NCI-H1092 treated with DMSO at 0.1 percent for 48 hours (cell line): ENCODE measurements around the gene EXOC6.
A peak's percentile ranks its signal among the peaks of the same experiment; 100 is the strongest.
"Not testable (repeated sequence)": the region's sequence is repeated elsewhere in the genome, so short reads cannot be mapped to it uniquely, and the experiment has no call there.

Experiments
- DNase-seq: peaks from one replicate; lab custom pipeline; 2025; lab: John Stamatoyannopoulos, UW

Gene EXOC6

GRCh38 chr10:92880917-92881316 lies 32.6 kb downstream of the EXOC6 start:
- DNase-seq = no peak

- DNase-seq = no peak
Observed at GRCh38 chr10:92886334-92886961, 38.1 kb downstream of the EXOC6 start.

- no peak for DNase-seq
Observed at GRCh38 chr10:92890471-92890870, 42.2 kb downstream of the EXOC6 start.

- DNase-seq = no peak
Observed at GRCh38 chr10:92891885-92892690, 43.8 kb downstream of the EXOC6 start.

GRCh38 chr10:92892691-92893054 lies 44.4 kb downstream of the EXOC6 start:
- DNase-seq = no peak

- DNase-seq = no peak
Observed at GRCh38 chr10:92894081-92894655, 45.8 kb downstream of the EXOC6 start.

- no peak for DNase-seq
Observed at GRCh38 chr10:92897916-92898315, 49.6 kb downstream of the EXOC6 start.

- no peak for DNase-seq
Observed at GRCh38 chr10:92901819-92902251, 53.5 kb downstream of the EXOC6 start.

- no peak for DNase-seq
Observed at GRCh38 chr10:92903633-92904032, 55.3 kb downstream of the EXOC6 start.

GRCh38 chr10:92907280-92907679 lies 59.0 kb downstream of the EXOC6 start:
- DNase-seq = no peak

- not testable (repeated sequence) for DNase-seq
Observed at GRCh38 chr10:92912631-92913030, 64.3 kb downstream of the EXOC6 start.

- DNase-seq = no peak
Observed at GRCh38 chr10:92913973-92914372, 65.7 kb downstream of the EXOC6 start.

GRCh38 chr10:92914478-92915325 lies 66.4 kb downstream of the EXOC6 start:
- peak; percentile 14 for DNase-seq

GRCh38 chr10:92915892-92916291 lies 67.6 kb downstream of the EXOC6 start:
- DNase-seq = no peak

GRCh38 chr10:92916433-92916832 lies 68.1 kb downstream of the EXOC6 start:
- no peak for DNase-seq

GRCh38 chr10:92918603-92919002 lies 70.3 kb downstream of the EXOC6 start:
- no peak for DNase-seq

- no peak for DNase-seq
Observed at GRCh38 chr10:92920866-92921265, 72.5 kb downstream of the EXOC6 start.

- no peak for DNase-seq
Observed at GRCh38 chr10:92923416-92923815, 75.1 kb downstream of the EXOC6 start.

GRCh38 chr10:92929896-92930295 lies 81.6 kb downstream of the EXOC6 start:
- no peak for DNase-seq

- no peak for DNase-seq
Observed at GRCh38 chr10:92931597-92931996, 83.3 kb downstream of the EXOC6 start.

- no peak for DNase-seq
Observed at GRCh38 chr10:92937876-92938275, 89.6 kb downstream of the EXOC6 start.

GRCh38 chr10:92938841-92939240 lies 90.5 kb downstream of the EXOC6 start:
- DNase-seq = no peak
